Thymus (tissue), 11 donors: Measurements from ENCODE around the gene AKAP6. TPM values are rescaled to one million over a fixed set of nuclear protein-coding genes. Genes with fewer than 3 reads are reported as not detected.

Source experiments
- DNase-seq, 9 donors: peaks; one replicate each; pipeline ENCODE4 v3.0.0-alpha.2; 2013; ENCODE audit warnings: low spot score in 9 of 9, low read depth in 6 of 9, missing footprints in 1 of 9
- H3K27ac ChIP-seq, 2 donors: one replicate each; pipeline ENCODE4 v1.5.1; 2013; ENCODE audit warnings: control low read depth in 1 of 2, low read depth in 1 of 2, low read length in 1 of 2, mild to moderate bottlenecking in 1 of 2, moderate library complexity in 1 of 2
- H3K27me3 ChIP-seq, 2 donors: one replicate each; pipeline ENCODE4 v1.5.1; 2013; ENCODE audit warnings: low read length in 1 of 2; ENCODE audit not compliant: control insufficient read depth in 2 of 2, insufficient read depth in 1 of 2
- H3K36me3 ChIP-seq, 2 donors: one replicate each; pipeline ENCODE4 v1.5.1; 2013; ENCODE audit warnings: low read length in 1 of 2, mild to moderate bottlenecking in 1 of 2, moderate library complexity in 1 of 2; ENCODE audit not compliant: control insufficient read depth in 2 of 2, insufficient read depth in 2 of 2
- H3K4me1 ChIP-seq, 2 donors: one replicate each; pipeline ENCODE4 v1.5.1; 2013; ENCODE audit warnings: low read length in 2 of 2; ENCODE audit not compliant: control insufficient read depth in 2 of 2, insufficient read depth in 2 of 2
- H3K4me3 ChIP-seq, 2 donors: one replicate each; pipeline ENCODE4 v1.5.1; 2013; ENCODE audit warnings: low read length in 2 of 2, control low read depth in 1 of 2, mild to moderate bottlenecking in 1 of 2
- H3K9me3 ChIP-seq, 2 donors: one replicate each; pipeline ENCODE4 v1.5.1; 2013; ENCODE audit warnings: low read length in 1 of 2, mild to moderate bottlenecking in 1 of 2; ENCODE audit not compliant: control insufficient read depth in 2 of 2, insufficient read depth in 1 of 2
- WGBS: extraction: QIAGEN DNeasy Blood & Tissue Kit; methylation state at CpG from one replicate; pipeline ENCODE4 v1.1.7; 2013; 5-methylcytosine and 5-hydroxymethylcytosine counted together
- polyA plus RNA-seq: library from polyadenylated mRNA; stranded (reverse); fragments of 200-250 nt; gene quantifications from one replicate; pipeline ENCODE4 v1.2.3, GENCODE V29; 2013
- total RNA-seq: library from RNA; stranded (reverse); fragments of 120-200 nt; gene quantifications from one replicate; pipeline ENCODE4 v1.2.4, GENCODE V29; 2013
- donor health status: healthy.

AKAP6 gene
- total and polyA plus RNA-seq, 2 donors = 1.4 to 2.0 TPM

DNA sequence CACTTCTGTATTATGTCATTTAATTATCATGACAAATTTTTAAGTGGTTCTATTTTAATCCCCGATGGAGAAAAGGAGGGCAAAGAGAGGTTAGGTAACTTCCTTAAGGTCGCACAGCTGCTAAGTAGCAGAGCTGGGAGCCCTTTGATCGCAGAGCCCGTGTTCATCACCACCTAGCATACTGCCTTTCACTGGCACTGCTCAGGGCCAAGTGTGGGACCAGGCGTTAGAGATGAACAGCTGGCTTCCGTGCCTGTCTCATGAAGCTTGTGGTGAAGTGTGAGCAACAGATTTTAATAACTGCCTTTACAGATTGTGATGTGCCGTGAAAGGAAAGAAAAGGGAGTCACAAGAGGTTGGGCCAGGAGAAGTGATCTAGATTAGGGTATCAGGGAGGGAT lies 273.6 kb downstream of the AKAP6 start:
- DNase-seq = no peak
- WGBS = 94% methylated on average over 7 of the region's 7 CpGs
- no peaks in the 10 kb centered on the region for H3K27me3 ChIP-seq

GRCh38 chr14:32603992-32604565 lies 275.0 kb downstream of the AKAP6 start:
- Histone ChIP-seq H3K4me1 (no peaks in the 10 kb centered on the region), H3K36me3 (no peaks in the 10 kb centered on the region), H3K27ac (no peak overlapping the region), H3K27me3 (no peaks in the 10 kb centered on the region), H3K4me3 (no peak overlapping the region), H3K9me3 (no peaks in the 10 kb centered on the region)
- no peak for DNase-seq
- 95% methylated on average over 2 of the region's 2 CpGs for WGBS

More for the DNA sequence above, 273.6 kb downstream of the AKAP6 start:
- Histone ChIP-seq H3K9me3 (no peaks in the 10 kb centered on the region), H3K36me3 (no peaks in the 10 kb centered on the region), H3K4me3 (no peak overlapping the region), H3K4me1 (no peaks in the 10 kb centered on the region), H3K27ac (no peak overlapping the region)

DNA sequence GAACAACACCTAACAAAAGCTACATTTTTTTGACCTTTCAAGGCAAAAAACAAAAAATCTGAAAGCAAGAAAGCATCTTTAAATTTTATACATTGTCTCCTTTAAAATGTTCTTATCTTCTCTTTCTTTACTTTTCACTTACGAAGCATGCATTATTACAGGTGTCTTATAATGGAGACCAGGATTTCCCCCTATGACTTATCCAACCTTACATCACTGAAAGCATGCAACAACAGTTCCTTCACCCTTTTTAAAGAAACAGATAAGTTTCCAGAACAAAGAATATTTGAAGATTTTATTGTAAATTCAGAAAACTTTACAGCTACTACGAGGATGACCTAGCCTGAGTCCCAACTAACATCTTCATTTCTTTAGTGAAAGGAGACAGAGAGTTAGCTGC lies 277.2 kb downstream of the AKAP6 start:
- Histone ChIP-seq H3K4me3 (no peak overlapping the region), H3K4me1 (no peaks in the 10 kb centered on the region), H3K36me3 (no peaks in the 10 kb centered on the region), H3K27me3 (no peaks in the 10 kb centered on the region), H3K27ac (no peak overlapping the region), H3K9me3 (no peaks in the 10 kb centered on the region)
- 96% methylated on average over 2 of the region's 2 CpGs for WGBS
- peak in 1 of 9 donors; percentile 12 for DNase-seq

DNA sequence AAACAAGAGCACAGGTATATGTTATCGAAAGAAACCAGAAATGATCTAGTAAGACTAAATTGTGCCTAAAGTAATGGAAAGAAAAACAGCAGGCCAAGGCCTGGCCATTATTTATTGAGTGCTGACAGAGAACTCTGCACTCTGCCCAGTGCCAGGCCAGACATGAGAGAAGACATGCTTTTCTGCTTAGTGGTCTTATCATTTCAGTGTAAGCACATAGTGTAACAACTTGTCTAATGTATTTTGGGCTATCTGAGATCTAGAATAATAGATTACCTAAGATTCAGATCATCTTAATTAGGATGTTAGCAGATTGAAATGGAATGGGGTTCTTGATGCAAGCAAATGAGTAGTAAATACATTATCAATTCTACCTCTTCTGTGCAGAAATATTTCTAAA lies 278.3 kb downstream of the AKAP6 start:
- no peaks in the 10 kb centered on the region for H3K4me1 ChIP-seq
- no peak overlapping the region for H3K27ac ChIP-seq
- H3K4me3 ChIP-seq = no peak overlapping the region
- no peaks in the 10 kb centered on the region for H3K27me3 ChIP-seq
- no peak for DNase-seq
- WGBS = 95% methylated on average over 1 of the region's 1 CpG
- H3K36me3 ChIP-seq = no peaks in the 10 kb centered on the region
- no peaks in the 10 kb centered on the region for H3K9me3 ChIP-seq

DNA sequence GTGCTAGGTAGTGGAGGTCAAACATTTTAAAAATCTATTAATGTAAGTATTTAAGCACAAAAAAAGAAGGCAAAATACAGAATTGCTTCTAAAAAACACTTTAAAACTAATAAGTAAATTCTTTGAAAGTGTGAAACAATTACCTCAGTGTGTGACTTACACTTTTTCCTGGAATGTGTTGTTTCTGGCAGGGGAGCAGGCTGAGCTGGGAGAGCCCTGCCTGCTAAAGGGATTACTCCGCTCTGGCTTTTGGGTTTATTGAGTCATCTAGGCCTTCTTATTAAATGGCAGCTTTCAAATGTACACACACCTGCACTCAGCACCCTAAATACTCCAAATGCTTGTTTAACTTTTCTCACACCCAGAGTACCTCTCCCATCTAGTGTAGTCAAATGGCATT lies 279.8 kb downstream of the AKAP6 start:
- H3K4me3 ChIP-seq = no peak overlapping the region
- 100% methylated on average over 1 of the region's 1 CpG for WGBS
- H3K27ac ChIP-seq = no peak overlapping the region
- DNase-seq = no peak
- H3K9me3 ChIP-seq = no peaks in the 10 kb centered on the region
- no peaks in the 10 kb centered on the region for H3K4me1 ChIP-seq
- H3K27me3 ChIP-seq = no peaks in the 10 kb centered on the region
- no peaks in the 10 kb centered on the region for H3K36me3 ChIP-seq

DNA sequence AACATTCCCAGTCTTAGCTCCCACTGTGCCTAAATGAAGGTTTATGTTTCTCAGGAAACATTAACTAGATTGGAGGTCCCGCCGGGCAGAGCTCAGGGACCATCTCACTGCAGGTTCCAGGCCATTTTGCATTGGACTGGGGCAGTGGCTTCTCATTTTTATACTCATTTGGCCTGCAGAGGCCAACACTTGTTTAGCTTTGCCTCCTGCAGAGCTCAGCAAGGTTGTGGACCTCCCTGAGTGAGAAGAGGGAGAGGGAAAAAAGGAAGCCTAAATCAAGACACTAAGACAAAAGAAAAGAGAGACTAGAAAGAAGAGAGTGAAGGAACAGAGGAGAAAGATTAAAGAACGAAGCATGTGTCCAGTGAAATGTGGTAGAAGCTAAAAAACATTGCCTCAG lies 280.3 kb downstream of the AKAP6 start:
- no peak for DNase-seq

GRCh38 chr14:32611752-32612151 lies 282.7 kb downstream of the AKAP6 start:
- Histone ChIP-seq H3K4me3 (no peak overlapping the region), H3K9me3 (no peaks in the 10 kb centered on the region), H3K27me3 (no peaks in the 10 kb centered on the region), H3K4me1 (no peaks in the 10 kb centered on the region), H3K36me3 (no peaks in the 10 kb centered on the region), H3K27ac (no peak overlapping the region)
- WGBS = 98% methylated on average over 1 of the region's 1 CpG
- DNase-seq = no peak

More for the DNA sequence above, 280.3 kb downstream of the AKAP6 start:
- no peaks in the 10 kb centered on the region for H3K36me3 ChIP-seq
- no peaks in the 10 kb centered on the region for H3K9me3 ChIP-seq
- H3K27me3 ChIP-seq = no peaks in the 10 kb centered on the region
- H3K4me3 ChIP-seq = no peak overlapping the region
- H3K27ac ChIP-seq = no peak overlapping the region
- no peaks in the 10 kb centered on the region for H3K4me1 ChIP-seq
- WGBS = 92% methylated on average over 3 of the region's 3 CpGs

DNA sequence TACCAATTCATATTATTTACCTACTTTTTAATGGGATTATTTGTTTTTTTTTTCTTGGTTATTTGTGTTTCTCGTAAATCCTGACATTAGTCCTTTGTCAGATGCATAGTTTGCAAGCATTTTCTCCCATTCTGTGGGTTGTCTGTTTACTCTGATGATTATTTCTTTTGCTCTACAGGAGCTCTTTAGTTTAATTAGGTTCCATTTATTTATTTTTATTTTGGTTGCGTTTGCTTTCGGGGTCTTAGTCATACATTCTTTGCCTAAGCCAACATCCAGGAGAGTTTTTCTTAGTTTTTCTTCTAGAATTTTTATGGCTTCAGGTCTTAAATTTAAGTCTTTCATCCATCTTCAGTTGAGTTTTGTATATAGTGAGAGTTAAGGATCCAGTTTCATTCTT lies 289.9 kb downstream of the AKAP6 start:
- Histone ChIP-seq H3K4me3 (no peak overlapping the region), H3K27ac (no peak overlapping the region), H3K27me3 (no peaks in the 10 kb centered on the region), H3K36me3 (no peaks in the 10 kb centered on the region), H3K9me3 (no peaks in the 10 kb centered on the region), H3K4me1 (no peaks in the 10 kb centered on the region)
- DNase-seq = no peak
- 98% methylated on average over 3 of the region's 3 CpGs for WGBS

DNA sequence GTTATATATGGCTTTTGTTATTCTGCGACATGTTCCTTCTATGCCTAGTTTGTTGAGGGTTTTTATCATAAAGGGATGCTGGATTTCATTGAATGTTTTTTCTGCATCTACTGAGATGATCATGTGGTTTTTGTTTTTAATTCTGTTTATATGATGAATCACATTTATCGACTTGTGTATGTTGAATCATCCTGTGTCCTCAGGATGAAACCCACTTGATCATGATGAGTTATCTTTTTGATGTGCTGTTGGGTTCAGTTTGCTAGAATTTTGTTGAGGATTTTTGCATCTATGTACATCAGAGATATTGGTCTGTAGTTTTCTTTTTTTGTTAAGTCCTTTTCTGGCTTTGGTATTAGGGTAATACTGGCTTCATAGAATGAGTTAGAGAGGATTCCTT lies 291.2 kb downstream of the AKAP6 start:
- Histone ChIP-seq H3K9me3 (no peaks in the 10 kb centered on the region), H3K4me1 (no peaks in the 10 kb centered on the region), H3K27ac (no peak overlapping the region), H3K4me3 (no peak overlapping the region), H3K27me3 (no peaks in the 10 kb centered on the region), H3K36me3 (no peaks in the 10 kb centered on the region)
- WGBS = 96% methylated on average over 2 of the region's 2 CpGs
- DNase-seq = no peak

- H3K36me3 ChIP-seq = no peaks in the 10 kb centered on the region
- no peaks in the 10 kb centered on the region for H3K9me3 ChIP-seq
- no peak overlapping the region for H3K27ac ChIP-seq
- WGBS = 84% methylated on average over 1 of the region's 1 CpG
- no peaks in the 10 kb centered on the region for H3K27me3 ChIP-seq
- DNase-seq = no peak
- H3K4me3 ChIP-seq = no peak overlapping the region
- no peaks in the 10 kb centered on the region for H3K4me1 ChIP-seq
Observed at GRCh38 chr14:32620724-32621123, 291.6 kb downstream of the AKAP6 start.
